Measurements from ENCODE around the gene SOCS3. TPM values are rescaled to one million over a fixed set of nuclear protein-coding genes. Genes with fewer than 3 reads are reported as not detected.

Gene SOCS3
- total RNA-seq, 1 donor from 2014 or later: 620 TPM

GRCh38 chr17:78399693-78400144, 39.8 kb upstream of the SOCS3 start:
- Histone ChIP-seq H3K36me3 (peaks cover 51 to 64% of the 10 kb centered on the region in 2 donors), H3K27ac (no peak overlapping the region), H3K9me3 (no peaks in the 10 kb centered on the region), H3K4me3 (no peak overlapping the region), H3K27me3 (no peaks in the 10 kb centered on the region), H3K4me1 (peaks cover 6 to 27% of the 10 kb centered on the region in 2 donors)
- TF ChIP-seq CTCF (IDR thresholded peaks at IDR 0.05): no peak
- DNase-seq (ENCODE audit: low spot score in 2 of 2): no peak
- intact Hi-C loops (cut with DNase I): loop anchor here (2.0 kb wide), 1 partner anchor 21 kb away; no protein-coding TSS in a partner anchor

GRCh38 chr17:78399028-78399692, 39.3 kb upstream of the SOCS3 start:
- no peak for TF ChIP-seq CTCF (IDR thresholded peaks at IDR 0.05)

GRCh38 chr17:78398390-78398789, 38.5 kb upstream of the SOCS3 start:
- Histone ChIP-seq H3K27me3 (no peaks in the 10 kb centered on the region), H3K36me3 (peaks cover 44 to 58% of the 10 kb centered on the region in 2 donors), H3K27ac (peak overlapping the region; percentile 84 to 89), H3K4me3 (no peak overlapping the region), H3K4me1 (peaks cover 6 to 27% of the 10 kb centered on the region in 2 donors), H3K9me3 (no peaks in the 10 kb centered on the region)
- no peak for DNase-seq (ENCODE audit: low spot score in 2 of 2)
- intact Hi-C loops (cut with DNase I): loop anchor here (2.0 kb wide), 1 partner anchor 22 kb away; no protein-coding TSS in a partner anchor
- no peak for TF ChIP-seq CTCF (IDR thresholded peaks at IDR 0.05)

More at GRCh38 chr17:78399028-78399692, 39.3 kb upstream of the SOCS3 start:
- no peak for DNase-seq (ENCODE audit: low spot score in 2 of 2)
- H3K36me3 ChIP-seq: peaks cover 49 to 64% of the 10 kb centered on the region in 2 donors
- H3K4me1 ChIP-seq: peaks cover 6 to 27% of the 10 kb centered on the region in 2 donors
- H3K4me3 ChIP-seq: no peak overlapping the region
- H3K9me3 ChIP-seq: no peaks in the 10 kb centered on the region
- intact Hi-C loops (cut with DNase I): loop anchor here (2.0 kb wide), 1 partner anchor 22 kb away; no protein-coding TSS in a partner anchor
- no peak overlapping the region for H3K27ac ChIP-seq
- no peaks in the 10 kb centered on the region for H3K27me3 ChIP-seq

GRCh38 chr17:78397681-78398101, 37.8 kb upstream of the SOCS3 start:
- Histone ChIP-seq H3K36me3 (peaks cover 37 to 53% of the 10 kb centered on the region in 2 donors), H3K27ac (peak overlapping the region; percentile 84 to 89), H3K4me3 (peak overlapping the region in 1 of 2 donors; percentile 34), H3K4me1 (peaks cover 6 to 27% of the 10 kb centered on the region in 2 donors), H3K9me3 (no peaks in the 10 kb centered on the region), H3K27me3 (no peaks in the 10 kb centered on the region)
- intact Hi-C loops (cut with DNase I): loop anchor here (1.0 to 2.0 kb wide), 2 partner anchors 23 to 37 kb away; partner anchors contain the start of gene SOCS3
- DNase-seq (ENCODE audit: low spot score in 2 of 2): peak in 1 of 2 donors; percentile 85
- no peak for TF ChIP-seq CTCF (IDR thresholded peaks at IDR 0.05)

GRCh38 chr17:78396441-78397337, 36.8 kb upstream of the SOCS3 start:
- peaks cover 33 to 47% of the 10 kb centered on the region in 2 donors for H3K36me3 ChIP-seq
- no peaks in the 10 kb centered on the region for H3K27me3 ChIP-seq
- H3K4me3 ChIP-seq: peak overlapping the region in 1 of 2 donors; percentile 34
- H3K4me1 ChIP-seq: peaks cover 6 to 28% of the 10 kb centered on the region in 2 donors
- peak; percentile 64 to 86 for DNase-seq (ENCODE audit: low spot score in 2 of 2)
- intact Hi-C loops (cut with DNase I): loop anchor here (1.0 kb wide), 1 partner anchor 36 kb away; the partner anchor contains the start of gene SOCS3
- H3K27ac ChIP-seq: peak overlapping the region; percentile 84 to 89
- no peak for TF ChIP-seq CTCF (IDR thresholded peaks at IDR 0.05)
- no peaks in the 10 kb centered on the region for H3K9me3 ChIP-seq
